ENCODE data around the gene AKT3.
A peak's percentile ranks its signal among the peaks of the same experiment; 100 is the strongest.

Gene AKT3

GRCh38 chr1:243756529-243756928 lies 93.5 kb downstream of the AKT3 start:
- DNase-seq (ENCODE audit: extremely low read depth, low read depth) = no peak
- TF ChIP-seq, protein P1, sequence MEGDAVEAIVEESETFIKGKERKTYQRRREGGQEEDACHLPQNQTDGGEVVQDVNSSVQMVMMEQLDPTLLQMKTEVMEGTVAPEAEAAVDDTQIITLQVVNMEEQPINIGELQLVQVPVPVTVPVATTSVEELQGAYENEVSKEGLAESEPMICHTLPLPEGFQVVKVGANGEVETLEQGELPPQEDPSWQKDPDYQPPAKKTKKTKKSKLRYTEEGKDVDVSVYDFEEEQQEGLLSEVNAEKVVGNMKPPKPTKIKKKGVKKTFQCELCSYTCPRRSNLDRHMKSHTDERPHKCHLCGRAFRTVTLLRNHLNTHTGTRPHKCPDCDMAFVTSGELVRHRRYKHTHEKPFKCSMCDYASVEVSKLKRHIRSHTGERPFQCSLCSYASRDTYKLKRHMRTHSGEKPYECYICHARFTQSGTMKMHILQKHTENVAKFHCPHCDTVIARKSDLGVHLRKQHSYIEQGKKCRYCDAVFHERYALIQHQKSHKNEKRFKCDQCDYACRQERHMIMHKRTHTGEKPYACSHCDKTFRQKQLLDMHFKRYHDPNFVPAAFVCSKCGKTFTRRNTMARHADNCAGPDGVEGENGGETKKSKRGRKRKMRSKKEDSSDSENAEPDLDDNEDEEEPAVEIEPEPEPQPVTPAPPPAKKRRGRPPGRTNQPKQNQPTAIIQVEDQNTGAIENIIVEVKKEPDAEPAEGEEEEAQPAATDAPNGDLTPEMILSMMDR (IDR thresholded peaks at IDR 0.05; ENCODE audit: low read depth, low read length) = no peak

DNA sequence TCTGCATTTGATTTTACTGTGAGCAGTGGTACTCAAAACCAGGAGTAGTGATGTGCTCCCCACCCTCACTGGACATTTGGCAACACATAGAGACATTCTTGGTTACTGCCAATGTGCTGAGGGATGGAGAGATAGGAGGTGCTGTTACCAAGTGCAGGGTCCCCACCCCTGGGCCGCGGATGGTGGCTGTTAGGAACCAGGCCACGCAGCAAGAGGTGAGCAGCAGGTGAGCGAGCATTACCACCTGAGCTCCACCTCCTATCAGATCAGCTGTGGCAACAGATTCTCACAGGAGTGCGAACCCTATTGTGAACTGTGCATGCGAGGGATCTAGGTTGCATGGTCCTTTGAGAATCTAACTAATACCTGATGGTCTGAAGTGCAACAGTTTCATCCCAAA lies 95.7 kb downstream of the AKT3 start:
- no peak for DNase-seq (ENCODE audit: extremely low read depth, low read depth)
- TF ChIP-seq, protein P1 (IDR thresholded peaks at IDR 0.05; ENCODE audit: low read depth, low read length) = no peak

DNA sequence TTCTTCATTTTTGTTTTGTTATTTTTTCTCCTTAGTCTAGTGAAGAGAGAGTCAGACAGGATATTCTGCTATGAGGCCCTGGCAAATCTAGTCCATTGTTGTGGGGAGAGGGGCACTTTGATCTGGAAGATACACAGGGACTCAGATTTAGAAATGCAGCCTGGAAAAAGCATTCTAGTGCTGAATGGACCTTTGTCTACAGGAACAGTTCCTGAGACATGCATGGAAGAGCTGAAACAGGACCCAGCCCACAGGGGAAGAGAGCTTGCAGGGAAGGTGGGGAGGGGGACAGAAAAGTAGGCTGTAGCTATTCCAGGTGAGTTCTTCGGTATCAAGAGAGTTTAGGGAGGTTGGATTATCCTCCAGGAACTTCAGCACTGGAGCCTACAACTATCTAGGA lies 98.5 kb downstream of the AKT3 start:
- TF ChIP-seq, protein P1 (IDR thresholded peaks at IDR 0.05; ENCODE audit: low read depth, low read length) = no peak
- no peak for DNase-seq (ENCODE audit: extremely low read depth, low read depth)

GRCh38 chr1:243748706-243749283 lies 101.2 kb downstream of the AKT3 start:
- TF ChIP-seq, protein P1 (IDR thresholded peaks at IDR 0.05; ENCODE audit: low read depth, low read length) = peak; percentile 70
- peak; percentile 55 for DNase-seq (ENCODE audit: extremely low read depth, low read depth)

DNA sequence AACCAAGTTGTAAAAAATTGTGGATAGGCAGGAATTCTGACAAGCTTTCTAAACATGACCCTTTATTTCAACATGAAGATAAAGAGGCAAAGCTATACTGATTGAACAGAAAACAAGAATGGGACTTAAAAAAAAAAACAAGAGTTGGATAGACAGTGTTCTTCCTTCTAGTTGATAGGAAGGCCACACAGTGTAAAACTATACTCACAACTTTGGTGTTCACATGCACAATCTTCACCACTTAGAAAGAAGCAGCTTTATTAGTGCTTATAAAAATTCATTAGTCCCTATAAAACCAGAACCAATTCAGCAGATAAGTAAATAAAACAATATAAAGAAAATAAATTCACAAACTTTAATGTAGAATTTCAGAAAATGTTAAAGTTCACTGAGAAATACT lies 101.8 kb downstream of the AKT3 start:
- no peak for DNase-seq (ENCODE audit: extremely low read depth, low read depth)
- TF ChIP-seq, protein P1 (IDR thresholded peaks at IDR 0.05; ENCODE audit: low read depth, low read length) = no peak

DNA sequence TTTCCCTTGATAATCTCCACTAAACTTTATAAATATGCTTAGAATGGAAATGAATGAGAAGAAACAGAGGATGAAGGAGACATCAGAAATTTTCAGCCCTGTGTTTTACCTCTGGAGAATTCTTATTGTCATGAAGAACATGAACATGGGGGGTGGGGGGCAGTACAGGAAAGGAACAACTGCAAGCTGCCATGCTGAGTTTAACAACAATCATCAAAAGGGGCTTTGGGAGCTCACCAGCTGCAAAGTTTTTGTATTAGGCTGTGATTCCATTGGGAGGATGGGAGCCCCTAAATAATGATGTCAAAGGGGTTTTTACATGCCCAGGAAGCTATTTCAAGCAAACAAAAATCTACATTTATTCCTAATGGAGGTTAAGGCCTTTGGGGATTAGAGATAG lies 103.3 kb downstream of the AKT3 start:
- TF ChIP-seq, protein P1 (IDR thresholded peaks at IDR 0.05; ENCODE audit: low read depth, low read length) = no peak
- no peak for DNase-seq (ENCODE audit: extremely low read depth, low read depth)

- TF ChIP-seq, protein P1 (IDR thresholded peaks at IDR 0.05; ENCODE audit: low read depth, low read length) = no peak
- no peak for DNase-seq (ENCODE audit: extremely low read depth, low read depth)
Measured at GRCh38 chr1:243745356-243745755, 104.7 kb downstream of the AKT3 start.
